GM20000 (cell line): ENCODE results near the gene ZNF154.

Experiments
- DNase-seq: peaks from one replicate; pipeline ENCODE4 v3.0.0; 2012; ENCODE audit warnings: low spot score
- TF ChIP-seq, protein P1 (sequence below): IDR thresholded peaks from 2 replicates; pipeline ENCODE4 v1.5.1; 2012; ENCODE audit warnings: mild to moderate bottlenecking, control low read depth; ENCODE audit errors: extremely low read depth, missing control alignments

The ZNF154 gene

DNA sequence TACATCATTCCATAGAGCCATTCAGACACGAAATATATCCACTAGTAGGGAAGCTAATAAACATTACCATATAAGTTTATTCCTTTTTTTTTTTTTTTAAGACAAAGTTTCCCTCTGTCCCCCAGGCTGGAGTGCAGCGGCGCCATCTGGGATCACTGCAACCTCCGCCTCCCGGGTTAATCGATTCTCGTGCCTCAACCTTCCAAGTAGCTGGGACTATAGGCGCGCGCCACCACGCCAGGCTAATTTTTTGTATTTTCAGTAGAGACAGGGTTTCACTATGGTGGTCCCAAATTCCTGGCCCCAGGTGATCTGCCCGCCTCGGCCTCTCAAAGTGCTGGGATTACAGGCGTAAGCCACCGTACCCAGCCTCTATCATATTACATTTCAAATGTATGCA lies 612 bp upstream of the ZNF154 start:
- TF ChIP-seq, protein P1, sequence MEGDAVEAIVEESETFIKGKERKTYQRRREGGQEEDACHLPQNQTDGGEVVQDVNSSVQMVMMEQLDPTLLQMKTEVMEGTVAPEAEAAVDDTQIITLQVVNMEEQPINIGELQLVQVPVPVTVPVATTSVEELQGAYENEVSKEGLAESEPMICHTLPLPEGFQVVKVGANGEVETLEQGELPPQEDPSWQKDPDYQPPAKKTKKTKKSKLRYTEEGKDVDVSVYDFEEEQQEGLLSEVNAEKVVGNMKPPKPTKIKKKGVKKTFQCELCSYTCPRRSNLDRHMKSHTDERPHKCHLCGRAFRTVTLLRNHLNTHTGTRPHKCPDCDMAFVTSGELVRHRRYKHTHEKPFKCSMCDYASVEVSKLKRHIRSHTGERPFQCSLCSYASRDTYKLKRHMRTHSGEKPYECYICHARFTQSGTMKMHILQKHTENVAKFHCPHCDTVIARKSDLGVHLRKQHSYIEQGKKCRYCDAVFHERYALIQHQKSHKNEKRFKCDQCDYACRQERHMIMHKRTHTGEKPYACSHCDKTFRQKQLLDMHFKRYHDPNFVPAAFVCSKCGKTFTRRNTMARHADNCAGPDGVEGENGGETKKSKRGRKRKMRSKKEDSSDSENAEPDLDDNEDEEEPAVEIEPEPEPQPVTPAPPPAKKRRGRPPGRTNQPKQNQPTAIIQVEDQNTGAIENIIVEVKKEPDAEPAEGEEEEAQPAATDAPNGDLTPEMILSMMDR: no peak
- DNase-seq: no peak

DNA sequence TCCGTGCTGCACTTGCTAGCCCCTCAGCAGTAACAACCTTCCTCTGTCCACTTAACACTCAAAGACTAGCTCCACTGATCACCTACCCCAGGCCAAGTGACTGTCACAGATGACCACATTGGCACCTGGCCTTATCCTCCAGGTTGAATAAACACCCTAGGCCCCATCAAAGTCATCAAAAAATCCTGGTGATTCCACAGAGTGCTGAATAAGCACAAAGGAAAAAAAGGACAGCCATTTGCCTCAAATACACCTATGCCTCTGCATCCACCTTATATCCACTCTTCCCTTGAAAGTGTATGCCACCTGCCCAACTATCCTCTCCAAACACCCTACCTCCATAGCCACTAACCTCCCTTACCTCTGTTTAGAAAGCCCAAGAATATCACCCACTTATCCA lies 2.7 kb downstream of the ZNF154 start:
- TF ChIP-seq, protein P1: no peak
- no peak for DNase-seq

DNA sequence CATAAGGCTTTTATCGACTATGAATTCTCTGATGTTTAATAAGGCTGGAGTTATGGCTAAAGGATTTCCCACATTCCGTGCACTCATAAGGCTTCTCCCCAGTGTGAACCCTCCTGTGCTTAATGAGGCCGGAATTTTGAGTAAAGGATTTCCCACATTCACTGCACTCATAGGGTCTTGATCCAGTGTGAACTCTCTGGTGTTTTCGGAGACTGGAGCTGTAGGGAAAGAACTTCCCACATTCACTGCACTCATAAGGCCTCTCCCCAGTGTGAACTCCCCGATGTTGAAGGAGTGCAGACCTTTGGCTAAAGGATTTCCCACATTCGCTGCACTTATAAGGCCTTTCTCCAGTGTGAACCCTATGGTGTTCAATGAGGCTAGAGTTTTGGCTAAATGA lies 7.4 kb downstream of the ZNF154 start:
- TF ChIP-seq, protein P1: no peak
- DNase-seq: no peak

DNA sequence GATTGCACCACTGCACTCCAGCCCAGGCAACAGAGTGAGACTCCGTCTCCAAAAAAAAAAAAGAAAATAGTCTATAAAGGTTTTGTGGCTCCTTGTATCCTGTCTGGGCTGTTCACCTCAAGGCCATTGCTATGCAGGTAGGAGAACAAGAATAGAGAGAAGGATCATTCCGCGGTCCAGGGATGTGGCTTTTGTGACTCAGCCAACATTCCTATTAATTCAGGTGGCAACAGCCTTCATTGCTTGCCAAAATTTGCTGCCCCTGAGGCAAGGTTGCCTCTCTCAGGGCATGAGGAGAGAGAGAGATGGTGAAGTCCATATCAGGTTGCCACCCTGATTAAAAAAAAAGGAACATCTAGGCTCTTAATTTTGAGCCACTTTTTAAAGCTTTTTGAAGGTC lies 19.3 kb downstream of the ZNF154 start:
- TF ChIP-seq, protein P1: no peak
- no peak for DNase-seq

DNA sequence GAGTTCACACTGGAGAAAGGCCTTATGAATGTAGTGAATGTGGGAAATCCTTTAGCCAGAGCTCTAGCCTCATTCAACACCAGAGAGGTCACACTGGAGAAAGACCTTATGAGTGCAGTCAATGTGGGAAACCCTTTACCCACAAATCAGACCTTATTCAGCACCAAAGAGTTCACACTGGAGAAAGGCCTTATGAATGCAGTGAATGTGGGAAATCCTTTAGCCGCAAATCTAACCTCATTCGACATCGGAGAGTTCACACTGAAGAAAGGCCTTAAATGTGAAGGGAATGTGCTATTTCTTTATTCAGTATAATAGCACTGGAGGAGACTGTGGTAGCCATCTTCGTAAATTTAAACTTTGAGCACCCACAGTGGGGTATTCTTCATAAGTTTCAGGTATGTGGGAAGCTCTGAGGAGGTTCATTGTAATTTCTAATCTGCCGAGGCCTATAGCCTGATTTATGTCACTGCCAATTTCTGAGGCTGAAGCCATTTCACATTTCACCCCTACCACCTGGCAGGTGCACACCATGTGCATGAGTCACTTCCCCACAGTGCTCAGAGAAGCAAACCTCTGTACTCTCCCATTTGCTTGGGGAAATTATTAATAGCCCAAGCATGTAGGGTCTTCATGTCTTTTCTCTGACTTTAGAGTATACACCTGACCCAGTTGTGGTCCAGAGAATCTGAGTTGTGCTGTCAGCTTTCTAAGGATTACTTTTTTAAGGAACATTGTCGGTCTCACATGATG lies 20.8 kb downstream of the ZNF154 start:
- TF ChIP-seq, protein P1: no peak
- no peak for DNase-seq

DNA sequence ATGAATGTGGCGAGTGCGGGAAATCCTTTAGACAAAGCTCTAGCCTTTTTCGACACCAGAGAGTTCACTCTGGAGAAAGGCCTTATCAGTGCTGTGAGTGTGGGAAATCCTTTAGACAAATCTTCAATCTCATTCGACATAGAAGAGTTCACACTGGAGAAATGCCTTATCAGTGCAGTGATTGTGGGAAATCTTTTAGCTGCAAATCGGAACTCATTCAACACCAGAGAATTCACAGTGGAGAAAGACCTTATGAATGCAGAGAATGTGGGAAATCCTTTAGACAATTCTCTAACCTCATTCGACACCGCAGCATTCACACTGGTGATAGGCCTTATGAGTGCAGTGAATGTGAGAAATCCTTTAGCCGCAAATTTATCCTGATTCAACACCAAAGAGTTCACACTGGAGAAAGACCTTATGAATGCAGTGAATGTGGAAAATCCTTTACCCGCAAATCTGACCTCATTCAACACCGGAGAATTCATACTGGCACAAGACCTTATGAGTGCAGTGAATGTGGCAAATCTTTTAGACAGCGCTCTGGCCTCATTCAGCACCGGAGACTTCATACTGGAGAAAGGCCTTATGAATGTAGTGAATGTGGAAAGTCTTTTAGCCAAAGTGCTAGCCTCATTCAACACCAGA lies 21.5 kb downstream of the ZNF154 start:
- TF ChIP-seq, protein P1: no peak
- no peak for DNase-seq

DNA sequence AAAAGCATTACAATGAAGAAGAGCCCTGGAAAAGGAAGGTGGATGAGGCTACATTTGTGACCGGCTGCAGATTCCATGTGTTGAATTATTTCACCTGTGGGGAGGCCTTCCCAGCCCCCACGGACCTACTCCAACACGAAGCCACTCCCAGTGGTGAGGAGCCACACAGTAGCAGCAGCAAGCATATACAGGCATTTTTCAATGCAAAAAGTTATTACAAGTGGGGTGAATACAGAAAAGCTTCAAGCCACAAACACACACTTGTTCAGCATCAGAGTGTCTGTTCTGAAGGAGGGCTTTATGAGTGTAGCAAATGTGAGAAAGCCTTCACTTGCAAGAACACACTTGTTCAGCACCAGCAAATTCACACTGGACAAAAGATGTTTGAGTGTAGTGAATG lies 22.3 kb downstream of the ZNF154 start:
- TF ChIP-seq, protein P1: no peak
- DNase-seq: no peak
